H1 (cell line): ENCODE results near the gene CETN1. TPM values are rescaled to one million over a fixed set of nuclear protein-coding genes. Genes with fewer than 3 reads are reported as not detected.

Source experiments
- CTCF ChIA-PET: fragments of 300-600 bp; sonication (Branson Sonifier 250); formaldehyde crosslinking; loops from one replicate; lab custom pipeline; 2021; ENCODE audit not compliant: partially characterized antibody; lab: Charles Lee
- POLR2A ChIA-PET: fragments of 300-600 bp; sonication (Branson Sonifier 250); formaldehyde crosslinking; loops from one replicate; lab custom pipeline; 2021; ENCODE audit warnings: inconsistent platforms; ENCODE audit not compliant: partially characterized antibody; lab: Charles Lee
- DNase-seq, 2 experiments: peaks; one replicate each; pipeline versions ENCODE4 v3.0.0 to v3.0.0-alpha.2; 2010 to 2022; ENCODE audit warnings: low spot score in 2 of 2, low read depth in 1 of 2, mixed read lengths in 1 of 2
- FAIRE-seq: peaks from 2 replicates; lab custom pipeline; 2011; peaks lifted over from hg19 to GRCh38; lab: Jason Lieb, UNC
- H2AFZ ChIP-seq: 2 replicates; pipeline ENCODE4 v1.8.1; 2012; ENCODE audit warnings: low read length, inconsistent platforms
- H2AK5ac ChIP-seq: 2 replicates; pipeline ENCODE4 v1.6.1; 2013; ENCODE audit warnings: low read depth, low read length
- H2BK120ac ChIP-seq: replicated peaks from 2 replicates; pipeline ENCODE3; 2013; ENCODE audit warnings: low read depth, low read length, inconsistent platforms
- H2BK12ac ChIP-seq: 2 replicates; pipeline ENCODE4 v1.6.1; 2013; ENCODE audit warnings: low read depth, low read length
- H2BK15ac ChIP-seq: 2 replicates; pipeline ENCODE4 v1.6.1; 2013; ENCODE audit warnings: low read length
- H2BK20ac ChIP-seq: 2 replicates; pipeline ENCODE4 v1.6.1; 2013; ENCODE audit warnings: low read length
- H2BK5ac ChIP-seq: 2 replicates; pipeline ENCODE4 v1.6.1; 2013; ENCODE audit warnings: low read depth, low read length
- H3K14ac ChIP-seq: 2 replicates; pipeline ENCODE4 v1.6.1; 2013; ENCODE audit warnings: inconsistent platforms; ENCODE audit not compliant: insufficient read length
- H3K18ac ChIP-seq: 2 replicates; pipeline ENCODE4 v1.6.1; 2013; ENCODE audit warnings: low read length; ENCODE audit errors: extremely low read depth
- H3K23ac ChIP-seq: 2 replicates; pipeline ENCODE4 v1.6.1; 2013; ENCODE audit warnings: inconsistent platforms; ENCODE audit not compliant: insufficient read length
- H3K23me2 ChIP-seq: 2 replicates; pipeline ENCODE4 v1.6.1; 2013; ENCODE audit warnings: low read depth, low read length
- H3K27ac ChIP-seq: 2 replicates; pipeline ENCODE4 v1.6.1; 2011; ENCODE audit warnings: low read depth, low read length, inconsistent platforms
- H3K27me3 ChIP-seq, 4 experiments: replicated peaks in 1 of 4; 1 replicate in 1 of 4; 2 replicates in 3 of 4; pipeline versions ENCODE4 v1.6.1 to v1.8.1; 2011 to 2013; ENCODE audit warnings: low read length in 3 of 4, mild to moderate bottlenecking in 3 of 4, inconsistent platforms in 2 of 4, mixed read lengths in 2 of 4, moderate library complexity in 1 of 4; ENCODE audit not compliant: control insufficient read depth in 3 of 4, insufficient read depth in 3 of 4; ENCODE audit errors: extremely low read depth in 1 of 4
- H3K36me3 ChIP-seq, 4 experiments: 2 replicates each; pipeline versions ENCODE4 v1.6.1 to v1.8.1; 2011 to 2013; ENCODE audit warnings: mild to moderate bottlenecking in 4 of 4, low read length in 3 of 4, moderate library complexity in 2 of 4, control low read depth in 1 of 4, inconsistent platforms in 1 of 4; ENCODE audit not compliant: insufficient read depth in 4 of 4, control insufficient read depth in 2 of 4
- H3K4ac ChIP-seq: replicated peaks from 2 replicates; pipeline ENCODE3; 2013; ENCODE audit warnings: low read length, low read depth, mixed read lengths, inconsistent platforms; ENCODE audit not compliant: insufficient read length
- H3K4me1 ChIP-seq, 4 experiments: replicated peaks in 1 of 4; 1 replicate in 1 of 4; 2 replicates in 3 of 4; pipeline versions ENCODE4 v1.6.1 to v1.8.1; 2011 to 2013; ENCODE audit warnings: low read length in 3 of 4, inconsistent platforms in 2 of 4, mixed read lengths in 1 of 4; ENCODE audit not compliant: insufficient read depth in 4 of 4, control insufficient read depth in 3 of 4
- H3K4me2 ChIP-seq, 2 experiments: 2 replicates each; pipeline versions ENCODE4 v1.6.1 to v1.8.1; 2011 to 2013; ENCODE audit warnings: low read depth in 2 of 2, low read length in 2 of 2, control low read depth in 1 of 2, inconsistent platforms in 1 of 2, mild to moderate bottlenecking in 1 of 2; ENCODE audit not compliant: insufficient read depth in 1 of 2
- H3K4me3 ChIP-seq, 4 experiments: fragments of 200-600, 300-600 bp in 1 of 4; sonication (generic), shearing (Covaris generic), sonication (Bioruptor Twin) in 1 of 4; 2 replicates each; pipeline versions ENCODE4 v1.5.1 to v1.8.1; 2011 to 2016; ENCODE audit warnings: low read length in 4 of 4, low read depth in 3 of 4, control low read depth in 2 of 4, inconsistent platforms in 2 of 4, mild to moderate bottlenecking in 2 of 4, mixed read lengths in 1 of 4, moderate library complexity in 1 of 4; ENCODE audit not compliant: insufficient read depth in 2 of 4; ENCODE audit errors: extremely low read depth in 1 of 4
- H3K56ac ChIP-seq: replicated peaks from 2 replicates; pipeline ENCODE3; 2013; ENCODE audit warnings: low read depth, mild to moderate bottlenecking, mixed read lengths, low read length, inconsistent platforms; ENCODE audit not compliant: insufficient read length
- H3K79me1 ChIP-seq: 2 replicates; pipeline ENCODE4 v1.6.1; 2013; ENCODE audit warnings: low read depth, low read length, control low read depth
- H3K79me2 ChIP-seq, 2 experiments: 2 replicates each; pipeline versions ENCODE4 v1.6.1 to v1.8.1; 2012 to 2013; ENCODE audit warnings: low read length in 2 of 2, mild to moderate bottlenecking in 2 of 2, inconsistent platforms in 1 of 2; ENCODE audit not compliant: insufficient read depth in 2 of 2, control insufficient read depth in 1 of 2
- H3K9ac ChIP-seq, 4 experiments: replicated peaks in 1 of 4; 1 replicate in 1 of 4; 2 replicates in 3 of 4; pipeline versions ENCODE4 v1.6.1 to v1.8.1; 2011 to 2013; ENCODE audit warnings: low read depth in 3 of 4, low read length in 3 of 4, control low read depth in 2 of 4, mild to moderate bottlenecking in 2 of 4, moderate library complexity in 2 of 4, inconsistent platforms in 1 of 4; ENCODE audit errors: extremely low read depth in 1 of 4
- H3K9me3 ChIP-seq, 2 experiments: 2 replicates each; pipeline versions ENCODE4 v1.6.1 to v1.8.1; 2012 to 2013; ENCODE audit warnings: mild to moderate bottlenecking in 2 of 2, moderate library complexity in 2 of 2, control low read depth in 1 of 2, inconsistent platforms in 1 of 2, low read depth in 1 of 2, low read length in 1 of 2, mixed read lengths in 1 of 2; ENCODE audit not compliant: insufficient read depth in 2 of 2
- H4K20me1 ChIP-seq, 2 experiments: replicated peaks in 1 of 2; 2 replicates each; pipeline versions ENCODE3 to v1.8.1; 2011 to 2013; ENCODE audit warnings: inconsistent platforms in 2 of 2, low read length in 2 of 2, mild to moderate bottlenecking in 1 of 2; ENCODE audit not compliant: insufficient read depth in 2 of 2, control insufficient read depth in 1 of 2
- H4K5ac ChIP-seq: 2 replicates; pipeline ENCODE4 v1.6.1; 2013; ENCODE audit warnings: low read length, low read depth, mixed read lengths, inconsistent platforms; ENCODE audit not compliant: insufficient read length
- H4K8ac ChIP-seq: 2 replicates; pipeline ENCODE4 v1.8.0; 2013; ENCODE audit warnings: mild to moderate bottlenecking, moderate library complexity, low read length, inconsistent platforms; ENCODE audit not compliant: insufficient read depth; ENCODE audit errors: extremely low read depth
- H4K91ac ChIP-seq: replicated peaks from 2 replicates; pipeline ENCODE3; 2013; ENCODE audit warnings: low read length, mixed read lengths, inconsistent platforms; ENCODE audit not compliant: insufficient read length
- ASH2L ChIP-seq: fragments of 200-600, 300-600 bp; sonication (generic); IDR thresholded peaks from one replicate; pipeline ENCODE4 v1.7.1; 2017; ENCODE audit warnings: low read length
- CBX5 ChIP-seq: fragments of 300-800, 300-1000 bp; sonication (generic); IDR thresholded peaks from 2 replicates; pipeline ENCODE4 v1.7.1; 2016; ENCODE audit warnings: antibody characterized with exemption, low read length, low read depth
- EGR1 ChIP-seq: IDR thresholded peaks from 2 replicates; pipeline ENCODE4 v1.6.1; 2011; ENCODE audit warnings: low read depth, low read length, borderline replicate concordance
- JUN ChIP-seq: IDR thresholded peaks from 2 replicates; pipeline ENCODE4 v1.6.1; 2011; ENCODE audit warnings: low read depth, mild to moderate bottlenecking, improper control_type of control experiment, low read length
- KDM1A ChIP-seq: fragments of 200-600, 300-600 bp; sonication (generic); IDR thresholded peaks from 2 replicates; pipeline ENCODE4 v1.7.1; 2016; ENCODE audit warnings: mild to moderate bottlenecking, low read length, borderline replicate concordance
- KDM4A ChIP-seq: IDR thresholded peaks from one replicate; pipeline ENCODE4 v1.7.1; 2012; ENCODE audit warnings: low read depth, mild to moderate bottlenecking, moderate library complexity, low read length, inconsistent platforms; ENCODE audit not compliant: severe bottlenecking
- POLR2A ChIP-seq, 2 experiments: IDR thresholded peaks; 1 replicate in 1 of 2; 2 replicates in 1 of 2; pipeline ENCODE4 v1.6.1; 2011; ENCODE audit warnings: low read depth in 2 of 2, low read length in 2 of 2, mild to moderate bottlenecking in 2 of 2; ENCODE audit errors: control extremely low read depth in 1 of 2
- SAP30 ChIP-seq: fragments of 300-600 bp; sonication (generic); IDR thresholded peaks from 2 replicates; pipeline ENCODE4 v1.7.1; 2012; ENCODE audit warnings: low read length, moderate library complexity, mild to moderate bottlenecking, inconsistent platforms; ENCODE audit not compliant: insufficient read depth, insufficient replicate concordance
- SP4 ChIP-seq: IDR thresholded peaks from 2 replicates; pipeline ENCODE4 v1.6.1; 2012; ENCODE audit warnings: low read length, inconsistent platforms
- TAF7 ChIP-seq: optimal IDR thresholded peaks from 2 replicates; pipeline ENCODE3; 2011; ENCODE audit warnings: low read depth, mild to moderate bottlenecking, inconsistent platforms, low read length, moderate library complexity, borderline replicate concordance
- ZNF274 ChIP-seq: IDR thresholded peaks from 2 replicates; pipeline ENCODE4 v1.7.0; 2012; ENCODE audit warnings: low read length, borderline replicate concordance; ENCODE audit errors: extremely low read depth
- WGBS, 2 experiments: shearing (Covaris generic) in 1 of 2; methylation state at CpG; one replicate each; pipeline versions ENCODE4 v1.1.6 to v1.1.7; 2013 to 2015; ENCODE audit warnings: low lambda C conversion rate in 2 of 2, mixed read lengths in 2 of 2, inconsistent platforms in 1 of 2, low coverage in 1 of 2, missing lambda C conversion rate in 1 of 2; ENCODE audit not compliant: insufficient replicate concordance in 2 of 2, insufficient coverage in 1 of 2, insufficient read length in 1 of 2; ENCODE audit errors: extremely low coverage in 1 of 2, missing lambda C conversion rate in 1 of 2; 5-methylcytosine and 5-hydroxymethylcytosine counted together
- polyA plus RNA-seq, 7 experiments: library from polyadenylated mRNA; depleted of rRNA in 3 of 7; stranded (reverse) in 5 of 7; unstranded in 2 of 7; fragments of >200 nt in 5 of 7; fragments of 200-250 nt in 2 of 7; gene quantifications; 1 replicate in 5 of 7; 2 replicates in 1 of 7; 4 replicates in 1 of 7; pipeline versions ENCODE4 v1.2.1 to v1.2.3, GENCODE V29; 2011 to 2013; ENCODE audit warnings: missing spikeins in 2 of 7, mixed read lengths in 2 of 7
- total RNA-seq: library from RNA; stranded (reverse); fragmentation: NEBNext Ultra II Directional; extraction: Animal tissue kit (Norgen Biotek cat#: 25700); gene quantifications from 2 replicates; pipeline ENCODE4 v1.2.1, GENCODE V29; 2021
- TF ChIP-seq, protein P1 (sequence below): IDR thresholded peaks from 2 replicates; pipeline ENCODE4 v1.6.1; 2012; ENCODE audit warnings: inconsistent platforms
- TF ChIP-seq, protein P2 (sequence below): IDR thresholded peaks from 2 replicates; pipeline ENCODE4 v1.6.1; 2012; ENCODE audit warnings: inconsistent platforms
- TF ChIP-seq, protein P3 (sequence below): IDR thresholded peaks from 2 replicates; pipeline ENCODE4 v1.6.1; 2011; ENCODE audit warnings: low read depth, mild to moderate bottlenecking, low read length; ENCODE audit not compliant: insufficient read depth

The CETN1 gene
- total and polyA plus RNA-seq, 2 of the 8 experiments (the other 6 are each of a cell fraction or from before 2014, with no cell fraction given), result not detected

DNA sequence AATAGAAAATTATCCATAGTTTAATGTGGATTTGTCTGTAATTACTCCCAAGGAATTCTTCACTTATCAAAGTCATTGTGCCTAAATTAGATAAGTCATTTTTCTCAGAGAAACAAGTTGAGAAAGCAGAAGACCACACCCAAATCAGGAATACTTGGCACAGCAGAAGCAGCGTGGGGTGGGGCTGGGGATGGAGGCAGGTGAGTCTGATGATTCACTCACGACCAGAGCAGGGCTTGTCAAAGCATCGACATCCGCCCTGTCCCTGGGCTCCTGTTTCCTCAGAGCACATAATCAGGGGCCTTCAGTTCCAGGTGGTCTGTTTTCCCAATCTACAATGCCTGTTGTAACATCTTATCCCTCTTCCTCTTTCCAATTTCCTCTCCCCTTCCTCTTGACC, 48.2 kb upstream of the CETN1 start:
- no peaks in the 10 kb centered on the region for H3K9me3 ChIP-seq
- TF ChIP-seq CBX5 (no peak), POLR2A (IDR thresholded peaks at IDR 0.05; ENCODE audit: control extremely low read depth in 1 of 2, low read depth in 2 of 2, low read length in 2 of 2) (no peak), JUN (no peak), ZNF274 (no peak), EGR1 (no peak), TAF7 (no peak), KDM4A (no peak), ASH2L (no peak), KDM1A (no peak), SP4 (no peak), SAP30 (no peak)
- TF ChIP-seq, protein P1, sequence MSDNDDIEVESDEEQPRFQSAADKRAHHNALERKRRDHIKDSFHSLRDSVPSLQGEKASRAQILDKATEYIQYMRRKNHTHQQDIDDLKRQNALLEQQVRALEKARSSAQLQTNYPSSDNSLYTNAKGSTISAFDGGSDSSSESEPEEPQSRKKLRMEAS, result no peak
- TF ChIP-seq, protein P2, sequence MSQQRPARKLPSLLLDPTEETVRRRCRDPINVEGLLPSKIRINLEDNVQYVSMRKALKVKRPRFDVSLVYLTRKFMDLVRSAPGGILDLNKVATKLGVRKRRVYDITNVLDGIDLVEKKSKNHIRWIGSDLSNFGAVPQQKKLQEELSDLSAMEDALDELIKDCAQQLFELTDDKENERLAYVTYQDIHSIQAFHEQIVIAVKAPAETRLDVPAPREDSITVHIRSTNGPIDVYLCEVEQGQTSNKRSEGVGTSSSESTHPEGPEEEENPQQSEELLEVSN, result no peak
- TF ChIP-seq, protein P3, sequence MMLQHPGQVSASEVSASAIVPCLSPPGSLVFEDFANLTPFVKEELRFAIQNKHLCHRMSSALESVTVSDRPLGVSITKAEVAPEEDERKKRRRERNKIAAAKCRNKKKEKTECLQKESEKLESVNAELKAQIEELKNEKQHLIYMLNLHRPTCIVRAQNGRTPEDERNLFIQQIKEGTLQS, result no peak

More for the DNA sequence above, 48.2 kb upstream of the CETN1 start:
- no peak overlapping the region for H3K27ac ChIP-seq
- no peak overlapping the region for H3K4ac ChIP-seq
- ChIA-PET CTCF (interaction anchor here (1.3 to 1.8 kb wide), 2 partner anchors 14 to 42 kb away, joined by 4 read pairs; no protein-coding TSS in a partner anchor), POLR2A (no interaction called here)
- H3K27me3 ChIP-seq, result no peaks in the 10 kb centered on the region
- no peak overlapping the region for H3K23ac ChIP-seq
- H4K20me1 ChIP-seq, result no peaks in the 10 kb centered on the region
- no peaks in the 10 kb centered on the region for H3K23me2 ChIP-seq
- no peak overlapping the region for H2BK12ac ChIP-seq
- H3K9ac ChIP-seq, result no peak overlapping the region
- no peak overlapping the region for H2BK120ac ChIP-seq
- FAIRE-seq, result no peak
- H2BK20ac ChIP-seq, result no peak overlapping the region
- H4K5ac ChIP-seq, result no peak overlapping the region
- no peak overlapping the region for H3K56ac ChIP-seq
- H3K18ac ChIP-seq, result no peak overlapping the region
- DNase-seq, result no peak
- no peak overlapping the region for H2BK15ac ChIP-seq
- no peaks in the 10 kb centered on the region for H3K4me1 ChIP-seq
- no peak overlapping the region for H3K4me2 ChIP-seq
- H2AK5ac ChIP-seq, result no peak overlapping the region
- H2AFZ ChIP-seq, result no peak overlapping the region
- no peak overlapping the region for H3K14ac ChIP-seq
- no peak overlapping the region for H4K8ac ChIP-seq
- H4K91ac ChIP-seq, result no peak overlapping the region
- H3K36me3 ChIP-seq, result no peaks in the 10 kb centered on the region
- H3K79me1 ChIP-seq, result no peaks in the 10 kb centered on the region
- no peak overlapping the region for H2BK5ac ChIP-seq
- 80% methylated on average over 4 of the region's 4 CpGs; no CpG with 5 or more reads in 1 of the 2 experiments for WGBS, 2 experiments
- no peaks in the 10 kb centered on the region for H3K79me2 ChIP-seq
- no peak overlapping the region for H3K4me3 ChIP-seq
